GM18867 (cell line): ENCODE data around the gene MEGF6.

ENCODE experiments used
- ATAC-seq: cut with Tn5 transposase; IDR thresholded peaks from one replicate; pipeline ENCODE4 v1.9.1; 2021; ENCODE audit warnings: mild to moderate bottlenecking, moderate library complexity; ENCODE audit not compliant: unreplicated experiment

Gene MEGF6

DNA sequence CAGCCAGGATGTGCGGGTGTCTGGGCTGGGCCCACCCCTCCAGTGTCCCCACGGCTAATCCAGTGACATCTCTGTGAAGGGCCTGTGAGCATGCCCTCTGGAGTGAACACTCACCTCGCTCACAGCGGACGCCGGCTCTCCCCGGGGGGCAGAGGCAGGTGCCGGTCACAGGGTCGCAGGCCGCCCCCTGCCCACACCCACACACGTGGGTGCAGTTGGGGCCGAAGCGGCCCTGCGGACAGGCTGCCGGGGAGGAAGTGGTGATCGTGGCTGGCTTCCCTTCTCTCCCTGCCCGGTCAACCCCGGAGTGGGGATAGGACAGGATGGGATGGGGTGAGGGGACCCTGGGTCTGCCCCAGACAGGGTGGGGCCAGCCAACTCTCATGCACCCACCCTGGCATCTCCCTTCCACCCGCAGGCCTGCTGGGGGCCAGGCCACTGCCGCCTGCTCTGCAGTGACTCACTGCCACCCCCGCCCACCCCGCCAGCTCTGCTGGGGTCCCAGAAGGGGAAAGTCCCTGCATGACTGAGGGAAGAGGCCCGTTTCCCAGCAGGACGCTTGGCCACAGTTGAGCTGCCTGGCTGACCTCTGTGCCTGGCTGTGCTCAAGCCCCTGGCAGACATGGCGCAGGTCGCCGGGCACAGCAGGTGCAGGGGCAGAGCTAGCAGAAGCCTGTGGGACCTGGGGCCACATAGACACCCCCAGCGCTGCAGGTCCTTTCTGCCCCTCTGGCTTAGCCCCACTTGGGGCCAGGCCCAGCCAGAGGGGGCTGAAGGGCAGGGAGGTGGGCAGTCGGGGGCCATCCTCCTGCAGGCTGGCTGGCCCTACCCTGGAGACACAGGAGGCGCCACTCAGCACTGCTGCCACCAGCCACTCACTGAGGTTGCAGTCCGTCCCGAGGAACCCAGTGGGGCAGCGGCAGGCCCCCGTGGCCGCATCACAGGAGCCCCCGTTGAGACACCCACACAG lies 115.2 kb downstream of the MEGF6 start:
- no peak for ATAC-seq

DNA sequence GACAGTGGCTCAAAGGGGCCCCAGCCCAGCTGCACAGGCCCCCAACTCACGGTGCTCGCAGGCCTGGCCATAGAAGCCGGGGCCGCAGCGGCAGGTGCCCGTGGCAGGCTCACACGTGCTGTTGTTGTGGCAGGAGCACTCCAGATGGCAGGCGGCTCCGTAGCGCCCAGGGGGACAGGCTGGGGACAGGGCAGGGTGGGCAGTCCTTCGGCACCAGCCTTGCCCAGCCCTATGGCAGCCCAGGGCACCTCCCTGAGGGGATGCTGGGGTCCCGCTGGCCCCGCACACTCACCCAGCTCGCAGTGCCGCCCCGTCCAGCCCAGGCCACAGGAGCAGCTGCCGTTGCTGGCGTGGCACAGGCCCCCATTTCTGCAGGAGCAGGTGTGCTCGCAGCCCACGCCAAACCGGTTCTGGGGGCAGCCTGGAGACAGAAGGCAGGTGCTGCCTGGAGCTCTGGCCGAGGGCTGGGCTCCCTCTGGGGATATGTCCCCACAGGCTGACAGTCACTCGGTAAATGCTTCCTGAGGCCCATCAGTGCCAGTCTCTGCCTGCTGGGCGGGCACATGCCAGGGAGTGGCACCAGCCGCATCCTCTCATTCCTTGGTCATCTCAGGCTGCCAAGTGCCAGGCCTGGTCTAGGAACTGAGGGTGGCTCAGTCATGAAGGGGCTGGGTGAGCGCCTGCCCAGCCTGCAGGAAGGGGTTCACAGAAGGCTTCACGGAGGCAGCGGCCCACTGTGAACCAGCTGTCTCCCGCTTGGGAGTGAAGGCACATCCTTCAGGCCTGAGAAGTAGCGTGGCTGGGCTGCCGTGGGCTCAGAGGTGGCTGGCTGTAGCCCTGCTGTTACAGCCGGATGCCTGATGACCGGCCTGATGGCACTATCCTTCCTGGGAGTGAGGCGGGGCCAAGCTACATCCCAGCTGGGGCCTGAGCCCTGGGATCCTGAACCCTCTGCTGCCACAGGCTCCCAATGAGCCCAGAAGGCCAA lies 116.7 kb downstream of the MEGF6 start:
- no peak for ATAC-seq

DNA sequence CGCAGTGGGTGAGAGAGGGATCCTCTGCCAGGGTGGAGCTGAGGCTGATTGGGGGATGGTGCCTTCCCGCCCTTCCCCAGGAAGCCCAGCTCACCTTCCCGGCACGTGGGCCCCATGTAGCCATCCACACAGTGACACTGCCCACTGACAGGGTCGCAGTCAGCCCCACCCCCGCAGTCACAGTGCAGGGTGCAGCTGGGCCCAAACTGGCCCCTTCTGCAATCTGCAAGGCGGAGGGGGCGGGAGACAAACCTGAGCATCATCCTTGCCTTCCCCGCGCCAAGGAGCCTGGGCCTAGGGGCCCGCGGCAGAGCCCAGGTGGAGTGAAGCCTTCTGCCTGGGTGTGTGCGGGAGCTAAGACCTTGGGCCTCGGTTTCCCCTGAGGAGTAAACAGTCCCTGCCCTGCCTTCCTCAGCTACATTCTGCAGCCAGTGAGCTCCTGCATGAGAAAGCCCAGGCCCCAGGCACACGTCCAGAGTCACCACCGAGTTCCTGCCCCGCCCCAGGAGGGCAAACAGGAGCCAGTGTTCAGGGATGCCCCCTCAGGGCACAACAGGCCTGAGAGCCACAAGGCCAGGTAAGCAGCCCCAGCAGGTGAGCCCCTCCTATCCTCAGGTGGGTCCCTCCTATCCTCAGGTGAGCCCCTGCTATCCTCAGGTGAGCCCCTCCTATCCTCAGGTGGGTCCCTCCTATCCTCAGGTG lies 118.6 kb downstream of the MEGF6 start:
- ATAC-seq: no peak

DNA sequence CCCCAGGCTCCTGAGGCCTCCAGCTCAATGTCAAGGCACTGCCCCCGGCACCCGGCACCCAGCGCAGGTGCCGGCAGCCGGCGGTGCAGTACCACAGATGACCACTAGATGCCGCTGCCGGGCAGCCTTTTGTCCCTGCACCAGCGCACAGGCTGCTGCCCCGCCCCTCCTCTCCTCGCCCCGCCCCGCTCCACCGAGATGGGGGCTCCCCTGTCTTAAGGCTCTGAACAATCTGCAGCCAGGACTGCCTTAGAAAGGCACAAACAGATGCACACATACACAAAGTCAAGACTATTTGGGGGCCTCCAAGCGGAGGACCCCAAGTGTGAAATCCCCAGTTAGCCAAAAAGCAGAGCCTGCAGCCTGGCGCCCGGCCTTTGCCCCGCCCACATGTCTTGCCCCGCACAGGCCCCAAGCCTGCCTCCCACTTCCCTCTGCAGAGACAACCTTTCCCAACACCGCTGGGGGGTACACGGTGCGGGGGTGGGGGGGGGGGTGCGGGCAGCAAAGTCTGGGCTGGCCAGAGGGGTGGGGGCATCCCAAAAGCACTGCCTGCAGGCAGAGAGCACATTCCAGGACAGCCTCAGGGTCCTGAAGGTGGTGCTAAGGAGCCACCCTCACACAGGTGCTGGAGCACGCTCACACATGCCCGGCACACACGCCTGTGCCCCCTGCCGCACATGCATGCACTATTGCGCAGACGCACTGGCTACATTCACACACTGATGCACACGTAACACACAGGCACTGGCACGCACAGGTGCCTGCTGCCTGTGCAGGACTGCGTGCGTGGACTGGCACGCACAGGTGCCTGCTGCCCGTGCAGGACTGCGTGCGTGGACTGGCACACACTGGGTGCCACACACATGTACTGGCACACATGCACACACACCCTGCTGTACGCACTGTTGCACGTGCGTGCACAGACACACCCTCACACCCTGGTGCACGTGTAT lies 119.7 kb downstream of the MEGF6 start:
- peak; percentile 51 for ATAC-seq

DNA sequence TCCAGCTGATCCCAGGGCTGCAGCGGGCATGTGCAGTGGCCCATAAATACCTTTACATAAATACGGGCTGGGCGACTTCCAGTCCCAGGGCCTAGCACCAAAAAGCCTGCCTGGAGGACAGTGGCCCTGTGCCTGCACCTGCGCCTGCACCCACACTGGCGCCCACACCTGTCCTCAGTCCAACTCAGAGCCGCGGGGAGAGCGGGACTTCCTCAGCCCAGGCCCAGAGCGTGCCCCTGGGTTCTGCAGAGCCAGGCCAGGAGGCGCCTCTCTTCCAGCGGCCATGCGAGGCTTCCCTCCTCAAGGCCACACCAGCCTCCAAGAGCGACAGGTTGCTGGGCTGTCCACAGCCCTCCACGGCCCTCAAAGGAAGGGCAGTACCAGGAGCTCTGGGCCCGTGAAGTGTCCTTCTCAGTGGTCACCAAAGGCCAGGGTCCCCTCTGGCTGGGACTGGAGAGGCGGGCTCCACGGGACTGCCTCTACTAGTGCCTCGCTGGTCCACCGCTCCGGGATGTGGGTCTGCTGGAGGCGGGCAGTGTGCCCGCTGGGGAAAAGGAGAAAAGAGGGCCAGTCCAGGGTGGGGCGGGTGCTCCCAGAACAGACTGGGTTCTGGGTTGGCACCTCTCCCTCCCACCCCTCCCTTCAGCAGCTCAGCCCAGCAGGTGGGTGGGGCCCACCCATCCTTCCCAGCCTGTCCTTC lies 121.1 kb downstream of the MEGF6 start:
- ATAC-seq: no peak

DNA sequence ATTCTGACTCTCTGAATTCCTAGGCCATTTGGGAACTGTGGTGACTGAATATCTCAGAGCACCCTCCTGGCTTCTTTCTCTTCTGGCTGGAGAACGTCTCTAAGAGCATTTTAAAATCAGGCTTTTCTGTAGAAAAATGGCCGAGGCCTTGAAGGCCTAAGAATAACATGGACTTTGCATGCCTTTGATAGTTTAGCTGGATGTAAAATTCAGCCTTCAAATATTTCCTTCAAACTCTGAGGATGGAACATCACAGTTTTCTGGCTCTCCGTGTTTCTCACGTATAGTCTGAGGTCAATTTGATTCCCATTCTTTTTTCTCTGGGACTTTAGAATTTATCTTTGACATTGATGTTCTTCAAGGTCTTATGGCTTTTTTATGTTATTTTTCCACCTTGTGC lies 122.9 kb downstream of the MEGF6 start:
- no peak for ATAC-seq

DNA sequence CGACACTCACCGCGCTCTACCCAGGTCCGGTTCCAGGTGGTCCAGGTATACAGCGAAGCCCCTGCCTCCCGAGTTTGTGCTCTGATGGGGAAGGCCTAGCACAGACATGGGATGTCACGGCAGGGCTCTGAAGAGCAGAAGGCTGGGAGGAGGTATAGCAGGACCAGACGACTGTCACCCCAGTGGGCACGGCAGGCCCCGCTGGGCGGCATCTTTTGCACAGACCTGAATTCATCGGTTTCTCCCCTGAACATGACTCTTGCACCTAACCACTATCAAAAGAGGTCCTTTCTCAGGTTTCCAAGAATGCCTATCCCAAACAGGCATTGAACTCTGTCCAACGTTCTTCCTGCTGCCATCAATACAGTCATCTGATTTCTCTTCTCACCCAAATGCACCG lies 126.3 kb downstream of the MEGF6 start:
- no peak for ATAC-seq

DNA sequence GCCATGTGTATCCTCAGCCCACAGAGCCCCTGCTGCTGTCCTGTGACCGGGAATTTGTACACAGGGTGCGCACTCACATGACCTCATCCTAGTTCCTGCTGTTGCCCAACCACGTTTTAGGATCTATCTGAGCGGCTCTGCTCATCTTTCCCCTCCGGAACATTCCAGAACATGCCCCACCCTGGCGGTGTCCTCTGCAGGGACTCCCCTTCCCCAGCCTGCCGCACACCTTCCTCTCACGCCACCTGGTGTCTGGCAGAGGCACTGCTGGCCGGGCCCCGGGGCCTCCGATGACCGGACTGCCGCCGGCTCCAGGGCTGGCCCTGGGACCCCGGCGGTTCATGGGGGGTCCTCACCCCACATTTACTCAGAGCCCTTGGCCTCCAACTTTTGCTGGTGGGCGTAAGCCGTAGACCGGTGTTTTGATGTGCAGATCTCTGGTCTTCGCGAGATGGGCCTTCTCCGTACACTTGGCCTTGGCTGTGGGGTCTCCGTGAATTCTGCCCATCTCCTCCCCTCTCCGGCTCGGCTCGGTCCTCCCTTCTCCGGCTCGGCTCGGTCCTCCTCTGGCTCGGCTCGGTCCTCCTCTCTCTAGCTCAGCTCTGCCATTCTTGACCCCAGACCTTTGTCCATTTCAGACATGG lies 127.4 kb downstream of the MEGF6 start:
- ATAC-seq: no peak

DNA sequence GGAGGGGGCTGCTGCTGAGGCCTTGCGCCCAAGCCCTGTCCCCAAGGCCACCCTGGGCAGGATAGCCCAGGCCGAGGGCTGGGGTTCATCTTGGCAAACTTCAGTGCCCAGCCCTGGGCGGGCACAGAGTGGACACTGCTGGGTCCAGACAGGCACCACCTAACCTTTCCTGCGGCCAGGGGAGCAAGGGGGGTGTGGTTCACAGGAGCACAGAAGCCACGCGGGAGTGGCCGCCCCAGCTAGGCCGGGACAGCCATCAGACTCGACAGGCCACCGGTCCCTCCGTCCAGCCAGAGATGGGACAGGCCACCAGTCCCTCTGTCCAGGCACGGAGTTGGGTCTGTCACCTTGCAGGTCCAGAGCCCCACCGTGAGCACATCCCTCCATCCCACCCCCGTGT lies 127.9 kb downstream of the MEGF6 start:
- no peak for ATAC-seq

DNA sequence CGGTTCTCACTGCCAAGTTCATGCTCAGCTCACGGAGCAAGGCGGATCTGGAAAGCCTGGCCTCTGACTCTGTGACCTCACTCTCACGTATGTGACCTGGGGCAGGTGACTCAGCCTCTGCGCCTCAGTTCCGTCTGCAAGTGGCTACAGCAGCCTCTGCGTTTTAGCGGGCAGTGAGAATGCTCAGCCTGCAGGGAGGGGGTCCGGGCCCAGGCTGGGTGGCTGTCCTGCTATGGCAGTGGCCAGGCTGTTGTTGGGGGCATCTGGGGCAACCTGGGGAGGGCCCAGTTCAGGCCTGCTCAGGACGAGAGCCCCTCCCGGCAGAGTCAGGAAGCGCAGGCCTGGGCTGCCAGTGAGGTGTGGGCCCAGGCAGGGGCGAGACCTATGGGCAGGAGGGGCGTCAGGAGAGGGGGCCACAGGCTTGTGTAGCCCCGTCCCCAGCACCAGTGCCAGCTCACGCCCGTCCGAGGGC lies 128.9 kb downstream of the MEGF6 start:
- ATAC-seq: no peak

DNA sequence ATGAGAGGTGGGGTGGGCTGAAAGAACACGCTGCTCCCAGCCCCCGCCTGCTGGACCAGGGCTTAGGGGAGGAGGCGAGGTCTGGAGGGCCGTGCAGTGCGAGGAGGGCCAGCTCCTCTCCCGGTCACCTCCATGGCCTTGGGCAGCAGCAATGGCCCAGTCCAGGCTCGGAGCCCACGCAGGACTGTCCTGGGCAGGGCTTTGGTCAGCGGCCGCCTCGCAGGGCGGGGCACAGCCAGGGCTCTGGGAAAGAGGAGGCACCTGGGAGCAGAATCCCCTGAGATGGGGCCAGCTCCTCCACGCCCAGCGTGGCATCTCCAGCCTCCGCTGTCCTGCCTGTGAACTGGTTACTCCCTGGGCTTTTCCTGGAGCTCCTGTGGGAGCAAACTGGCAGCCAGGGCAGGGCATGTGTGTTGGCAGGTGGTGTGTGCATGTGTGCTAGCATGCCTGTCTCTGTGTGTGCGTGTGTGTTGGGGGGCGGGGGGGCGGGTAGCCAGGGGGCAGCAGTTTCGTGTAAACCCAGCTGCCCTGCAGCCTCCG lies 129.4 kb downstream of the MEGF6 start:
- no peak for ATAC-seq

DNA sequence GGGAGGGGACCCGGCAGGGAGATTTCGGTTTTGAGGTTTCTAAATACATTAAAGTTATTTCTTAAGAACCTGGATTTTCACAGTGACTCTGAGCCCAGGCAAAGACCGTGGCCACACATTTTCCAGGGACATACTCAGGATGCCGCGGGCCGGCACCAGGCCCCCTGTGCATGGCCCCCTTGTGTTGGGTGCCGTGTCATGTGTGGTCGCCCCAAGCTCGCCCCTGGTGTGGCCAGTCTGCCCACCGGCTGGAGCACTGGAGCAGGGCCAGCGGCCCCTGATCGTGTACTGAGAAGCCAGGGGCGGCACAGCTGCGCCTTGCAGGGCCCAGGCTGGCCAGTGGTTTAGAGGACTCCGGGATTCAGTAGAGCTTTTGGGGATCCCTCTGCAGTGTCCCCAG lies 130.3 kb downstream of the MEGF6 start:
- no peak for ATAC-seq

DNA sequence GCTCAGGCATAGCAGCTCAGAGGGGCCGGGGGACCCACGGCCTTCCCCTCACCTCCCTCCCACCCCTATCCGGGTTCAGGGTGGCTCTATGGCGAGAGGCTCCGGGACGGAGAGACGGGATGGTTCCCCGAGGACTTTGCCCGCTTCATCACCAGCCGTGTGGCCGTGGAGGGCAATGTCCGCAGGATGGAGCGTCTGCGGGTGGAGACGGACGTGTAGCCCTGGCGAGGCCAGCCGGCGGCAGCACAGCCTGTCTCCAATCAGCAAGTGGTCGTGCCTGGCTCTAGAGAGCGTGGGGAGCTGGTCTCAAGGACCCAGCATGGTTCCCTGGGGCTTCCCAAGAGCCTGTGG lies 131.0 kb downstream of the MEGF6 start:
- no peak for ATAC-seq

DNA sequence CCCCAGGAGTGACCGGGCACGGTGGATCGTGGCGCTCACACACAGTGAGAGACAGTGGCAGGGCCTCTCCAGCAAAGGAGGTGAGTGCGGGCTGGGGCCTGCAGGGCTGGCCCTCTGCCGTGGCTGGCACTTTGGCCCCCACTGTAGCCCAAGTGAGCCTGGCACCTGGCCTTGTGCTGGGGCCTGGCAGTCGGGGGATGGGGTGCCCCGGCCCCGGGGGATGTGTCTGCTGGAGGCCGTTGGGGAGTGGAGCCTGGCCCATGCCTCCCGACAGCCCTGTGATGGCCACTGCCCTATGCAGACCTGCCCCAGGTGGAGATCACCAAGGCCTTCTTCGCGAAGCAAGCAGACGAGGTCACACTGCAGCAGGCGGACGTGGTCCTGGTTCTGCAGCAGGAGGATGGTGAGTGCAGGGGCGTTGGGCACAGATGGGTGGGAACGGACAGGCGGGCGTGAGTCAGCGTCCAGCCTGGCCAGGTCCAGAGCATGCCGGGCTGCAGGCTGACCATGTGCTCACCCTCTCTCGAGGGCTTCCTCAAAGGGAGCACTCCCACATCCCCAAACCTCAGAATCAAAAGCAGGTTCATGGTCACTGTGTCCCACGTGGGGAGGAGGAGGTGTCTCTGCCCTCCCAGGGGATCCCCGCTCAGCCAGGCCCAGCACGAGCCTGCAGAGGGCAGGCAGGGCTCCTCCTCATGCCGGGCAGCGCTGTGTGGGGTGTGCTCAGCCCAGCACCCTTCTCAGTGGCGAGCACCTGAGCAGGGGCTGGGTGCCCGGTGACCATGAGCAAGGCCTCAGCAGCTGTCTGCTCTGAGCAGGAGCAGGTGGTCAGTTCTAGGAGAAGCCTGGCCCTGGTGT lies 131.6 kb downstream of the MEGF6 start:
- no peak for ATAC-seq

DNA sequence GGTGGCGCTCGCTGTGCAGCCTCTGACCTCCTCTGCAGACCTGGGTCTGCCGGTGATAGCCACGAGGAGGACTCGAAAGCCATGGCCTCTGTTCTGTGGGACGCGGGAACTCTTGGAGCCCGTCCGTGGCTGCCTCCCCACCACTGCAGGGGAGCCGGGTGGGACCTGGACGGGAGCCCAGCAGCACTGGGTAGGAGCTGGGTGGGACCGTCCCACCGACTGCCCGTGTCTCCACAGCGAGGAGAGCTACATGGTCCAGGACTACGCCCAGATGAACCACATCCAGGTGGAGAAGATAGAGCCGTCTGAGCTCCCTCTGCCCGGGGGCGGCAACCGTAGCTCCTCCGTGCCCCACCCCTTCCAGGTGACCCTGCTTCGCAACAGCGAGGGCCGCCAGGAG lies 133.1 kb downstream of the MEGF6 start:
- ATAC-seq: no peak

DNA sequence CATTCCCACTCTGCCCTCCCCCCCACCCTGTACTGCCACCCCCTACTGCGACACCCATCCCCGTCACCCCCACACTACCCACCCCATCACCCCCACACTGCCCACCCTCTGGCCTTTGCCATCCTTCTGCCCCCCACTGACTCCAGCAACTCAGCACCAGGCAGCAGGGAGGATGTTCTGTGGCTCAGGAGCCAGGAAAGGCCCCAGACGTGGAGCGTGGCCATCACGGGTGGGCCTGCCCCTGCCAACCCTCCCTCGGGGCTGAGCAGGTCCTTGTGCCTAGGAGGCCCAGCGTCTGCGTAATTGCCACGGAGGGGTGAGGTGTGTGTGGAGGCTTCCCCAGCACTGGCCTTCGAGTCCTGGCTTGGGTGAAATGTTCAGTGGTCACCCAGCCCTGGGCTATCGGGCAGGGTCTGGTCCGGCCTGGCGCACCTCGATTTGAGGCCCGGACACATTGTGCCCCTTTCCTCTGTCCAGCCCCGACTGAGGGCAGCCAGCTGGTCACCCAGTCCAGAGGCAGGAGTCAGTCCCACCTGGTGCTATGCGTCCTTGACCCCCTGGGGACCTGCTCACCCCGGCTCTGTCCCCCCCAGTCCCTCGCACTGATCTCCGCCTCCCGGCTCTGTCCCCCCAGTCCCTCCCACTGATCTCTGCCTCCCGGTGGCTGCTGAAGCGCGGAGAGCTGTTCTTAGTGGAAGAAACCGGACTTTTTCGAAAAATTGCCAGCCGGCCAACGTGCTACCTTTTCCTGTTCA lies 133.9 kb downstream of the MEGF6 start:
- ATAC-seq: no peak

DNA sequence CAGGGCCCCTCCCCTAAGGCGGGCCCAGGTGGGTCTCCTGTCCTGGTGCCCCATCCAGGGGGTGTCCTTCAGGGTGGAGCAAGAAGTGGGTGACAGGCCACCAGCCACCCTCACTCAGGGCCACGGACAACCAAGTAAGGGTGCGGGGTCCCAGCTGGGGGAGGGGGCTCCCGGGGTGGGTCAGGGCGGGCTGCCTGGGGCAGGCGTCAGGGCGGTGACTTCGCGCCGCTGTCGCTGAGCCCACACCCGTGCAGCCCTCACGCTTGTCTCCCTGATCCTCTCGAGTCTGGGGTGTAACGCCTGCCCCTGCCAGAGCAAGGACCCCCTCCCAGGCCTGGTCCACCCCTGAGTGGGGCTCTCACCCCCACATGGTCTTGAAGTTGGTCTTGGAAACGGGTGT lies 134.6 kb downstream of the MEGF6 start:
- no peak for ATAC-seq
